ENCODE data around the gene RNU6-8. TPM values are rescaled to one million over a fixed set of nuclear protein-coding genes. Genes with fewer than 3 reads are reported as not detected.

The RNU6-8 gene
- total RNA-seq, 2 experiments from 2014 or later: not detected

- DNase-seq (no peak), ATAC-seq (ENCODE audit: low read depth) (no peak)
- POLR2A ChIA-PET: no interaction called here
- Mint-ChIP-seq H3K27me3 (no peaks in the 10 kb centered on the region), H3K36me3 (peaks cover 2% of the 10 kb centered on the region), H3K4me3 (no peak overlapping the region), H3K4me1 (no peaks in the 10 kb centered on the region), H3K9me3 (no peaks in the 10 kb centered on the region), H3K27ac (no peak overlapping the region)
Observed at GRCh38 chr14:32225378-32225920, 22.4 kb upstream of the RNU6-8 start.

- H3K4me1 Mint-ChIP-seq: no peaks in the 10 kb centered on the region
- ATAC-seq (ENCODE audit: low read depth): no peak
- H3K9me3 Mint-ChIP-seq: no peaks in the 10 kb centered on the region
- no peak overlapping the region for H3K27ac Mint-ChIP-seq
- POLR2A ChIA-PET: no interaction called here
- H3K27me3 Mint-ChIP-seq: no peaks in the 10 kb centered on the region
- no peak for DNase-seq
- H3K4me3 Mint-ChIP-seq: no peak overlapping the region
- H3K36me3 Mint-ChIP-seq: peaks cover 2% of the 10 kb centered on the region
Observed at GRCh38 chr14:32224737-32225377, 21.8 kb upstream of the RNU6-8 start.

- no peak for ATAC-seq (ENCODE audit: low read depth)
- peaks cover 1% of the 10 kb centered on the region for H3K4me1 Mint-ChIP-seq
- no peaks in the 10 kb centered on the region for H3K9me3 Mint-ChIP-seq
- H3K27ac Mint-ChIP-seq: no peak overlapping the region
- no peak overlapping the region for H3K4me3 Mint-ChIP-seq
- no peak for DNase-seq
- POLR2A ChIA-PET: no interaction called here
- no peaks in the 10 kb centered on the region for H3K36me3 Mint-ChIP-seq
- no peaks in the 10 kb centered on the region for H3K27me3 Mint-ChIP-seq
Observed at GRCh38 chr14:32217301-32217700, 14.2 kb upstream of the RNU6-8 start.

DNA sequence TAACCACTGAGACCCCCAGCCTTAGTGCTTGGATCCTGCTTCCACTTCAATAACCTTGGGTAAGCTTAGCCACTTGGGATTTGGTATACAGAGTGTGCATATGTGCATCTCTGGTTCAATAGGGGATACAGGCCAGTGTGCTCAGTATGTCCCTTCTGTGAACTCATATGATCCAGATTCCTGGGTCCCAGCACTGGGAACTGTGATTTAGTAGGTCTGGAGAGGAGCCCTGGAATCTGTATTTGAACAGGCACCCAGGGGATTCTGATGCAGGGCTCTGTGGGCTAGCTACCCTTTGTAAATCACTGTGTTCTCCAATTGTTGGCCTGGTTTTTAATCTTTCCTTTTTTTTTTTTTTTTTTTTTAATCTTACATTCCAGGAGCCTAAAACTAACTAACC is 9.8 kb upstream of the RNU6-8 start:
- Mint-ChIP-seq H3K36me3 (no peaks in the 10 kb centered on the region), H3K27me3 (peaks cover 5% of the 10 kb centered on the region), H3K4me1 (peaks cover 1% of the 10 kb centered on the region), H3K4me3 (no peak overlapping the region), H3K9me3 (no peaks in the 10 kb centered on the region), H3K27ac (no peak overlapping the region)
- POLR2A ChIA-PET: no interaction called here
- DNase-seq: no peak
- ATAC-seq (ENCODE audit: low read depth): no peak

- POLR2A ChIA-PET: no interaction called here
- Mint-ChIP-seq H3K27ac (no peak overlapping the region), H3K4me1 (peaks cover 5% of the 10 kb centered on the region), H3K9me3 (no peaks in the 10 kb centered on the region), H3K36me3 (no peaks in the 10 kb centered on the region), H3K27me3 (peaks cover 6% of the 10 kb centered on the region), H3K4me3 (no peak overlapping the region)
- DNase-seq (no peak), ATAC-seq (ENCODE audit: low read depth) (no peak)
Observed at GRCh38 chr14:32211068-32211404, 8.0 kb upstream of the RNU6-8 start.

- POLR2A ChIA-PET: no interaction called here
- Mint-ChIP-seq H3K4me3 (no peak overlapping the region), H3K4me1 (peaks cover 11% of the 10 kb centered on the region), H3K27me3 (peaks cover 6% of the 10 kb centered on the region), H3K9me3 (no peaks in the 10 kb centered on the region), H3K27ac (no peak overlapping the region), H3K36me3 (no peaks in the 10 kb centered on the region)
- DNase-seq (no peak), ATAC-seq (ENCODE audit: low read depth) (no peak)
Observed at GRCh38 chr14:32209471-32209870, 6.4 kb upstream of the RNU6-8 start.

- H3K4me1 Mint-ChIP-seq: peaks cover 19% of the 10 kb centered on the region
- no peak for ATAC-seq (ENCODE audit: low read depth)
- no peaks in the 10 kb centered on the region for H3K36me3 Mint-ChIP-seq
Observed at GRCh38 chr14:32208490-32208889, 5.4 kb upstream of the RNU6-8 start.

DNA sequence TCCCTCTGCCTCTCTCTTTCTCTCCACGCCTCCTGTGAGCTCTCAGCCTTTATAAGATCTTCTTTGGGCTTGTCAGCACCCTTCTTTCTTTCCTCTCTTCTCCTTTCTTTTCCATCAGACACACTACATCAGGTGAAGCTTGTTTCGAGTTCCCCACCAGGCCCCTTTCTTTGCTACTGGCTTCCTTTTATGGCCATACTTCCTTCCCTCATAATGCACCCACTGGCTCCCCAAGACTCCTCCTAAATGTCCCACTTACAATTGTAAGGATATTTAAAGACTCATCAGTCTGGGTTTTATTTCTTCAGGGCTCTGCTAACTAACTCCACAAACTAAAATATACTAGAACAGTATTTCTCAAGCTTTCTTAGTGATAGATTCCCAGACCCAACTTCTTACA is 3.5 kb upstream of the RNU6-8 start:
- ATAC-seq (ENCODE audit: low read depth): no peak

More at GRCh38 chr14:32208490-32208889, 5.4 kb upstream of the RNU6-8 start:
- H3K9me3 Mint-ChIP-seq: no peaks in the 10 kb centered on the region
- H3K27me3 Mint-ChIP-seq: peaks cover 6% of the 10 kb centered on the region
- H3K27ac Mint-ChIP-seq: no peak overlapping the region
- H3K4me3 Mint-ChIP-seq: no peak overlapping the region
- DNase-seq: no peak
- POLR2A ChIA-PET: no interaction called here

GRCh38 chr14:32205984-32206383 is 2.9 kb upstream of the RNU6-8 start:
- no peaks in the 10 kb centered on the region for H3K9me3 Mint-ChIP-seq
- H3K4me3 Mint-ChIP-seq: no peak overlapping the region
- no peak for DNase-seq
- POLR2A ChIA-PET: no interaction called here
- peaks cover 33% of the 10 kb centered on the region for H3K4me1 Mint-ChIP-seq
- peaks cover 8% of the 10 kb centered on the region for H3K27me3 Mint-ChIP-seq
- no peak overlapping the region for H3K27ac Mint-ChIP-seq
- no peak for ATAC-seq (ENCODE audit: low read depth)
- H3K36me3 Mint-ChIP-seq: peaks cover 1% of the 10 kb centered on the region

More for the DNA sequence above, 3.5 kb upstream of the RNU6-8 start:
- no peak overlapping the region for H3K4me3 Mint-ChIP-seq
- peaks cover 8% of the 10 kb centered on the region for H3K27me3 Mint-ChIP-seq
- no peak for DNase-seq
- H3K4me1 Mint-ChIP-seq: peaks cover 32% of the 10 kb centered on the region
- POLR2A ChIA-PET: no interaction called here
- H3K36me3 Mint-ChIP-seq: peaks cover 1% of the 10 kb centered on the region
- no peaks in the 10 kb centered on the region for H3K9me3 Mint-ChIP-seq
- no peak overlapping the region for H3K27ac Mint-ChIP-seq

GRCh38 chr14:32205554-32205953 is 2.5 kb upstream of the RNU6-8 start:
- no peaks in the 10 kb centered on the region for H3K9me3 Mint-ChIP-seq
- peaks cover 35% of the 10 kb centered on the region for H3K4me1 Mint-ChIP-seq
- no peak overlapping the region for H3K27ac Mint-ChIP-seq
- peaks cover 1% of the 10 kb centered on the region for H3K36me3 Mint-ChIP-seq
- H3K27me3 Mint-ChIP-seq: peaks cover 8% of the 10 kb centered on the region
- DNase-seq (no peak), ATAC-seq (ENCODE audit: low read depth) (no peak)
- H3K4me3 Mint-ChIP-seq: no peak overlapping the region
- POLR2A ChIA-PET: no interaction called here

DNA sequence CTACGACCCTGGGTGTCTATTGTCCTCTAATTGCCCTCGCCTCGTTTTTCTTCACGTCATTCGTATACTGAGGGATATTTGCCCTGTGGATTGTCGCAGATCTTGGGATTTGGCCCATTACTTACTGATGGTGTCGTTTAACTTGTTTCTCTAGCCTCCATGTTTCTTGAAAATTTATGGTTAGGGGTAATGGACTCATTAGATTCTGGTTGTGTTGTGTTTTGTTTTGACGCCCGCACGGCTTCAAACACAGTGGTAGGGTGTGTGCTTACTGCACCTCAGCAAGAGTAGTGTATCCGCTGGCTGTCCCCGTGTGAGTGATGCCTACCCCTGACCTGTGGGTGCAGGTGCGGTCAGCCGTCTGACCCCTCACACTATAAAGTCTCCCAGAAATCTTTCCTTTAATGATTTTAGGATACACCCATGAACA is 874 bp upstream of the RNU6-8 start:
- Mint-ChIP-seq H3K27ac (peak overlapping the region; percentile 99), H3K27me3 (peaks cover 8% of the 10 kb centered on the region), H3K9me3 (no peaks in the 10 kb centered on the region), H3K4me1 (peaks cover 38% of the 10 kb centered on the region), H3K36me3 (peaks cover 1% of the 10 kb centered on the region), H3K4me3 (peak overlapping the region; percentile 90)
- POLR2A ChIA-PET: interaction anchor here (0.8 to 1.4 kb wide), 3 partner anchors 42 to 127 kb away, joined by 3 to 8 read pairs (median 3); no protein-coding TSS in a partner anchor
- ATAC-seq (ENCODE audit: low read depth) (no peak), DNase-seq (peak; percentile 33)

DNA sequence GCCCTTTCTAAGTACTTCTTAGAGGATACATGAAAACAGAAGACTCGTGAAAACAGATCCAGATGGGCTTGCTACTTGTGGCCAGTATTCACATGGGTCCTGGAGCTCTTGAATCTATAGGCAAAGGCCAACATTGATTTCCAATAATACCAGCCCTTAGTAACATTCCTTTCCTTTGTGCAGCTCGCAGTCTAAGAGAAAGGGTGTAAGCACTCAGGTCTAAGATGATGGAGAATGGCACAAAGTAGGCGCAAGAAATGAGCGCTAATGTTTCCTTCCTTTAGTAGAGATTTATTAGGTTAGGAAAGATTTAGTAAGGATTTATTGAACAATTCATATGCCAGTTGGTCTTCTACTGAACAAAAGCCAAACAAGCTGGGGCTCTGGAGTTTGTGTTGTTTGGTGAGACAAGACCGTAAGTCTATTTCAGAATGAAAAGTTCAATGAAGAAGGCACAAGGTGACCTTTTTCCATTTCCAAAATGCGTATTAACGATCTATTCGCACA is 525 bp downstream of the RNU6-8 start:
- ATAC-seq (ENCODE audit: low read depth) (no peak), DNase-seq (no peak)
- Mint-ChIP-seq H3K27ac (peak overlapping the region; percentile 99), H3K4me3 (peak overlapping the region; percentile 90), H3K9me3 (no peaks in the 10 kb centered on the region), H3K27me3 (peaks cover 2% of the 10 kb centered on the region), H3K4me1 (peaks cover 38% of the 10 kb centered on the region), H3K36me3 (peaks cover 1% of the 10 kb centered on the region)
- POLR2A ChIA-PET: interaction anchor here (1.4 to 1.5 kb wide), 3 partner anchors 124 to 126 kb away, joined by 3 to 4 read pairs (median 3); no protein-coding TSS in a partner anchor

DNA sequence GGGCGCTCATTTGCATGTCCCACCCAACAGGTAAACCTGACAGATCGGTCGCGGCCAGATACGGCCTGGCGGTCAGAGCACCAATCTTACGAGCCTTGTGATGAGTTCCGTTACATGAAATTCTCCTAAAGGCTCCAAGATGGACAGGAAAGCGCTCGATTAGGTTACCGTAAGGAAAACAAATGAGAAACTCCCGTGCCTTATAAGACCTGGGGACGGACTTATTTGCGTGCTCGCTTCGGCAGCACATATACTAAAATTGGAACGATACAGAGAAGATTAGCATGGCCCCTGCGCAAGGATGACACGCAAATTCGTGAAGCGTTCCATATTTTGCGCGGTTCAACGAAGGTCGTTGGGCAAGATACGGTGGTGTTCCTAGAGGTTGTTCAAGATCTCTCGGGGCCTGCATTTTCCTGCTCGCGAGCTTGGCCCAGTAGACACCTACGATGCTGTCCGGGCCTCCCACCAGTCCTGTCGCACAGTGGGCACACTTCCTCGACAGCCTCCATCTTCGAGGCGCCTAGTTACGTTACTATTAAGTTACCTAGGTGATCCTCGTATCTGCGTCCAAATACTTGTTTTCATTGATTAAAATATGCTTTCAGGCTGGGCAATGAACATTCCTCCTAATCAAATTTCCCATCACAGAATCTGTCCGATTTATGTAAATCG is 1.1 kb downstream of the RNU6-8 start, which contains the start of gene RNU6-7:
Gene RNU6-7, plus strand, starts transcription at position 230 of the 675 bp plus-strand sequence.
- peaks cover 38% of the 10 kb centered on the region for H3K4me1 Mint-ChIP-seq

More for the DNA sequence above, 1.1 kb downstream of the RNU6-8 start, which contains the start of gene RNU6-7:
- peak; percentile 51 for DNase-seq
- Mint-ChIP-seq H3K27ac (peak within 1 kb of the TSS; percentile 99), H3K36me3 (peaks cover 1% of the 10 kb centered on the region), H3K9me3 (no peaks in the 10 kb centered on the region), H3K27me3 (peaks cover 4% of the 10 kb centered on the region), H3K4me3 (peak within 1 kb of the TSS; percentile 90)
- ATAC-seq (ENCODE audit: low read depth): no peak
- POLR2A ChIA-PET: interaction anchor here (1.4 to 1.5 kb wide), 2 partner anchors 123 to 126 kb away, joined by 3 to 4 read pairs; no protein-coding TSS in a partner anchor

Measured in activated naive CD8-positive, alpha-beta T cell treated with anti-CD3 and anti-CD28 coated beads, Interleukin-2, amount 10 ng/mL, durations not matched to agents 7 days and 5 days (primary cell).